Measurements from ENCODE around the gene POLA1.

DNA sequence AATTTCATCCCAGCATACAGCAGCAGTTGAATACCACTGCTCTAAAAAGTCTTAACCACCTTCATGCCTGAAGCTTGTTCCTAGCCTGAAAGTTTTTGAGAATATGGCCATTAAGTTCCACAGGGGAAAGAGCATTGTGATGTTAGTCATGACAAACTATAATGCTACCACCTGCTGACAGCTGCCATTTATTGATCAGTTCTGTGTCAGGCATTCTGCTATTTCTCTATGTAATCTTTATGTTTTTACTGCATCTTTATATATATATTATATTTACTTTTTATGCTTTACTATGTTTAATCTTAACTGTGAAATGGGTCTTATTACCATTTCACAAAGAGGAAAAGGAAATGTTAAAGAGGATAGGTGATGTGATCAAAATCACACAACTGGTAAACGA, 268.1 kb downstream of the POLA1 start:
- TF ChIP-seq, protein P1, sequence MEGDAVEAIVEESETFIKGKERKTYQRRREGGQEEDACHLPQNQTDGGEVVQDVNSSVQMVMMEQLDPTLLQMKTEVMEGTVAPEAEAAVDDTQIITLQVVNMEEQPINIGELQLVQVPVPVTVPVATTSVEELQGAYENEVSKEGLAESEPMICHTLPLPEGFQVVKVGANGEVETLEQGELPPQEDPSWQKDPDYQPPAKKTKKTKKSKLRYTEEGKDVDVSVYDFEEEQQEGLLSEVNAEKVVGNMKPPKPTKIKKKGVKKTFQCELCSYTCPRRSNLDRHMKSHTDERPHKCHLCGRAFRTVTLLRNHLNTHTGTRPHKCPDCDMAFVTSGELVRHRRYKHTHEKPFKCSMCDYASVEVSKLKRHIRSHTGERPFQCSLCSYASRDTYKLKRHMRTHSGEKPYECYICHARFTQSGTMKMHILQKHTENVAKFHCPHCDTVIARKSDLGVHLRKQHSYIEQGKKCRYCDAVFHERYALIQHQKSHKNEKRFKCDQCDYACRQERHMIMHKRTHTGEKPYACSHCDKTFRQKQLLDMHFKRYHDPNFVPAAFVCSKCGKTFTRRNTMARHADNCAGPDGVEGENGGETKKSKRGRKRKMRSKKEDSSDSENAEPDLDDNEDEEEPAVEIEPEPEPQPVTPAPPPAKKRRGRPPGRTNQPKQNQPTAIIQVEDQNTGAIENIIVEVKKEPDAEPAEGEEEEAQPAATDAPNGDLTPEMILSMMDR (IDR thresholded peaks at IDR 0.05) = no peak
- TF ChIP-seq EZH2 (IDR thresholded peaks at IDR 0.05; ENCODE audit: borderline replicate concordance, insufficient read depth, low read depth, low read length, poor library complexity, severe bottlenecking) = no peak

Data from B cell (primary cell).